PC-9 (cell line): Measurements from ENCODE around the gene EBP. TPM values are rescaled to one million over a fixed set of nuclear protein-coding genes. Genes with fewer than 3 reads are reported as not detected.

Source experiments
- BruUV-seq: library from RNA; stranded (reverse); fragments of 400-500 nt; replicated peaks from 2 replicates; lab custom pipeline; 2021; lab: Mats Ljungman, UMichigan
- CTCF ChIA-PET: fragments of 300-600 bp; sonication (Branson Sonifier 250); formaldehyde crosslinking; loops from one replicate; lab custom pipeline; 2022; ENCODE audit warnings: antibody characterized with exemption; lab: Charles Lee
- POLR2A ChIA-PET: fragments of 300-600 bp; sonication (Branson Sonifier 250); formaldehyde crosslinking; loops from one replicate; lab custom pipeline; 2022; ENCODE audit warnings: antibody characterized with exemption; ENCODE audit not compliant: unreplicated experiment; lab: Charles Lee
- DNase-seq, 2 experiments: peaks; one replicate each; pipeline versions ENCODE4 v3.0.0 to v3.0.0-alpha.2; 2015 to 2022; ENCODE audit warnings: mixed read lengths in 1 of 2
- H2AFZ ChIP-seq: fragments of 200-600 bp; sonication (generic); 2 replicates; pipeline ENCODE4 v1.8.1; 2017; ENCODE audit warnings: antibody characterized with exemption
- H3F3A ChIP-seq: fragments of 200-600 bp; sonication (generic); 2 replicates; pipeline ENCODE4 v1.8.1; 2017; ENCODE audit warnings: antibody characterized with exemption, mild to moderate bottlenecking, low read depth; ENCODE audit not compliant: insufficient read depth
- H3K27ac ChIP-seq: fragments of 200-600 bp; sonication (generic); 2 replicates; pipeline ENCODE4 v1.6.1; 2016; ENCODE audit warnings: mixed run types
- H3K27me3 ChIP-seq: fragments of 200-600 bp; sonication (generic); 2 replicates; pipeline ENCODE4 v1.6.1; 2016; ENCODE audit warnings: low read depth, mixed run types; ENCODE audit not compliant: insufficient read depth
- H3K36me3 ChIP-seq: fragments of 200-600 bp; sonication (generic); 2 replicates; pipeline ENCODE4 v1.6.1; 2016; ENCODE audit warnings: low read depth, mixed run types
- H3K4me1 ChIP-seq: fragments of 200-600 bp; sonication (generic); replicated peaks from 2 replicates; pipeline ENCODE4 v1.6.1; 2016; ENCODE audit warnings: mixed run types; ENCODE audit not compliant: insufficient read depth
- H3K4me2 ChIP-seq: fragments of 200-600 bp; sonication (generic); 2 replicates; pipeline ENCODE4 v1.6.1; 2017; ENCODE audit warnings: mixed run types
- H3K4me3 ChIP-seq: fragments of 200-600 bp; sonication (generic); 2 replicates; pipeline ENCODE4 v1.6.1; 2016; ENCODE audit warnings: mixed run types
- H3K79me2 ChIP-seq: fragments of 200-600 bp; sonication (generic); 2 replicates; pipeline ENCODE4 v1.6.1; 2017; ENCODE audit warnings: low read depth, mixed run types
- H3K9me2 ChIP-seq: fragments of 200-600 bp; sonication (generic); 2 replicates; pipeline ENCODE4 v1.8.1; 2017; ENCODE audit warnings: mild to moderate bottlenecking; ENCODE audit not compliant: insufficient read depth
- H3K9me3 ChIP-seq: fragments of 200-600 bp; sonication (generic); 2 replicates; pipeline ENCODE4 v1.8.1; 2016; ENCODE audit warnings: low read depth; ENCODE audit not compliant: insufficient read depth
- H4K20me1 ChIP-seq: fragments of 200-600 bp; sonication (generic); 2 replicates; pipeline ENCODE4 v1.8.1; 2017; ENCODE audit not compliant: insufficient read depth
- EZH2 ChIP-seq: fragments of 200-600 bp; sonication (generic); IDR thresholded peaks from 2 replicates; pipeline ENCODE4 v1.8.0; 2017; ENCODE audit warnings: antibody characterized with exemption, low read depth
- intact Hi-C: fragments of 100-400 bp; cut with micrococcal nuclease; formaldehyde crosslinking; loops from one replicate; pipeline ENCODE4 v1.10.0; 2022; ENCODE audit not compliant: unreplicated experiment
- total RNA-seq: library from RNA; stranded (reverse); gene quantifications from 2 replicates; pipeline ENCODE4 v1.2.3, GENCODE V29; 2021
- TF ChIP-seq, protein P1 (sequence below): fragments of 200-600 bp; sonication (generic); conservative IDR thresholded peaks from 2 replicates; pipeline ENCODE4 v1.6.1; 2017; ENCODE audit warnings: mixed run types, antibody characterized with exemption, mild to moderate bottlenecking, moderate library complexity

EBP gene
- total RNA-seq, 1 experiment from 2014 or later = 113 TPM

DNA sequence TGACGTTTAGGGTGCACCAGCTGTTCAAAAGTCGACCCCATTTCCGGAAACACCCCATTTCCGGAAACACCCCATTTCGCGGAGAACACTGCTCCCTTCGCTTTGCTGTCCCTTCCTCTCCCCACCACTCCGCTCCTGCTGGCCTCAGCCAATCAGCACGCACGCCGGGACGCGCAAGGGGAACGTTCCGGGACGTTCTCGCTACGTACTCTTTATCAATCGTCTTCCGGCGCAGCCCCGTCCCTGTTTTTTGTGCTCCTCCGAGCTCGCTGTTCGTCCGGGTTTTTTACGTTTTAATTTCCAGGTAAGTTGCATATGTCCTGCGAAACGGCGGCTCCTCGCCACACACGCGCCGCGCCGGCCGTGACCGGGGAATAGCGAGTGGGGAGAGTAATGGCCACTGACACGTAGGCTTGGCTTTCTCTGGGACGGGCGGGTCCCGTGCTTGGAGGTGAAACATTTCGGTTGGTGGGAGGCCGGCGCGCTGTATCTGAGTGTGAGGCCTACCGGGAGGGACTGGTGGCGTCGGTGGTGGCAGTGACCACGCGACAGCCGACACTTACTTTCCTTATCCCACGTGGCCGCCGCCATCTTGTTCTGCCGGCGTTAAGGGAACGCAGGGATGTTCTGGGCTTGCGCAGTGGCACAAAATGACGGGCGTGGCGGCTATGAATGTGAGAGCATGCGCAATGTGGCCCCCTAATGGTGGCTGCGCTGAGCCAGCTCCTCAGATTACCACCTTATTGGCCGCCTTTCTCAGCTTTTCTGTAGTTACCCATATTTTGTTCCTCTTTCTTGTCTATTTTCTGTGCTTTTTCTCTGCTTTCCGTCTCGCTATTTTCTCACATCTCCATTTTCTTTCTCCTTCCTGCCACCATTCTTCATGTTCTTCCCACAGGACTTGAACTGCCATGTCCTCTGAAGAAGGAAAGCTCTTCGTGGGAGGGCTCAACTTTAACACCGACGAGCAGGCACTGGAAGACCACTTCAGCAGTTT is 53.0 kb downstream of the EBP start, which contains the start of gene RBM3:
TSS of gene RBM3 (plus strand) at position 215 of the 997 bp plus-strand sequence. CDS start at position 912, 697 bp downstream.
- Histone ChIP-seq H3K9me3 (no peaks in the 10 kb centered on the region), H3F3A (peaks cover 20% of the 10 kb centered on the region; the same call in 1 of the 2 replicates), H3K79me2 (peaks cover 20% of the 10 kb centered on the region), H3K27ac (peak within 1 kb of the TSS; percentile 94), H3K4me2 (peak within 1 kb of the TSS; percentile 80), H3K36me3 (no peaks in the 10 kb centered on the region), H3K4me1 (no peaks in the 10 kb centered on the region), H3K27me3 (no peaks in the 10 kb centered on the region), H2AFZ (peak within 1 kb of the TSS; percentile 74; the same call in 1 of the 2 replicates), H4K20me1 (no peaks in the 10 kb centered on the region), H3K4me3 (peak within 1 kb of the TSS; percentile 66), H3K9me2 (no peaks in the 10 kb centered on the region)
- ChIA-PET POLR2A (interaction anchor here (0.6 to 0.7 kb wide), 2 partner anchors 84 to 580 kb away, joined by 3 read pairs; no protein-coding TSS in a partner anchor), CTCF (interaction anchor here (0.5 kb wide), 1 partner anchor 35 kb away, joined by 3 read pairs; the partner anchor contains the start of gene TBC1D25)
- intact Hi-C loops = no loop called here
- BruUV-seq = TSS peak; percentile 51
- peak; percentile 67 to 77 for DNase-seq
- no peak for TF ChIP-seq EZH2
- TF ChIP-seq, protein P1, sequence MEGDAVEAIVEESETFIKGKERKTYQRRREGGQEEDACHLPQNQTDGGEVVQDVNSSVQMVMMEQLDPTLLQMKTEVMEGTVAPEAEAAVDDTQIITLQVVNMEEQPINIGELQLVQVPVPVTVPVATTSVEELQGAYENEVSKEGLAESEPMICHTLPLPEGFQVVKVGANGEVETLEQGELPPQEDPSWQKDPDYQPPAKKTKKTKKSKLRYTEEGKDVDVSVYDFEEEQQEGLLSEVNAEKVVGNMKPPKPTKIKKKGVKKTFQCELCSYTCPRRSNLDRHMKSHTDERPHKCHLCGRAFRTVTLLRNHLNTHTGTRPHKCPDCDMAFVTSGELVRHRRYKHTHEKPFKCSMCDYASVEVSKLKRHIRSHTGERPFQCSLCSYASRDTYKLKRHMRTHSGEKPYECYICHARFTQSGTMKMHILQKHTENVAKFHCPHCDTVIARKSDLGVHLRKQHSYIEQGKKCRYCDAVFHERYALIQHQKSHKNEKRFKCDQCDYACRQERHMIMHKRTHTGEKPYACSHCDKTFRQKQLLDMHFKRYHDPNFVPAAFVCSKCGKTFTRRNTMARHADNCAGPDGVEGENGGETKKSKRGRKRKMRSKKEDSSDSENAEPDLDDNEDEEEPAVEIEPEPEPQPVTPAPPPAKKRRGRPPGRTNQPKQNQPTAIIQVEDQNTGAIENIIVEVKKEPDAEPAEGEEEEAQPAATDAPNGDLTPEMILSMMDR = no peak; the same call in 1 of the 2 replicates

DNA sequence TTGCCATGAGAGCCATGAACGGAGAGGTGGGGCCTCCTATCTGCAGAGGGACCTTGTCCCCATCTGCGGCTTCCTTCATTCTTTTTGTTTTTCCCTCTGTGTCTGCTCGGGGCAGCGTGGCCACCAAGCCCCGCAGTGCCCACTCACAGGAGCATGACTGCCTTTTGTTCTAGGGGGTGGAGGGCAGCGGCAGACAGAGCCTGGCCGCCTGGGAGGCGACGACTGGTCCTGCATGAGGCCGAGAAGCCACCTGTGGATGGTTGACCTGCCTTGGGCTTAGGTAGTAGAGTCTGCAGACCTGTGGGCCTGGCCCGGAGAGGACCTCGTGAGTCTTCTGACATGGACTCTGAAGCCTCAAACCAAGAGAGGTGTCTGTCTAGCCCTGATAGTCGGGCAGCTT is 54.0 kb downstream of the EBP start:
- H3K36me3 ChIP-seq = no peaks in the 10 kb centered on the region
- no peaks in the 10 kb centered on the region for H4K20me1 ChIP-seq
- H3K9me2 ChIP-seq = no peaks in the 10 kb centered on the region
- POLR2A ChIA-PET = no interaction called here
- peaks cover 20% of the 10 kb centered on the region for H3K79me2 ChIP-seq
- no peaks in the 10 kb centered on the region for H3K4me1 ChIP-seq
- no peak for TF ChIP-seq EZH2
- TF ChIP-seq, protein P1 = no peak
- no peak for DNase-seq
- peak overlapping the region; percentile 66 for H3K4me3 ChIP-seq
- H3K4me2 ChIP-seq = peak overlapping the region; percentile 80
- H3K27me3 ChIP-seq = no peaks in the 10 kb centered on the region
- intact Hi-C loops = no loop called here
- H3F3A ChIP-seq = peaks cover 20% of the 10 kb centered on the region; the same call in 1 of the 2 replicates
- no peak overlapping the region for H2AFZ ChIP-seq
- no peak overlapping the region for H3K27ac ChIP-seq
- CTCF ChIA-PET = interaction anchor here (0.5 kb wide), 1 partner anchor 36 kb away, joined by 3 read pairs; the partner anchor contains the start of gene TBC1D25
- BruUV-seq = no TSS peak
- no peaks in the 10 kb centered on the region for H3K9me3 ChIP-seq

DNA sequence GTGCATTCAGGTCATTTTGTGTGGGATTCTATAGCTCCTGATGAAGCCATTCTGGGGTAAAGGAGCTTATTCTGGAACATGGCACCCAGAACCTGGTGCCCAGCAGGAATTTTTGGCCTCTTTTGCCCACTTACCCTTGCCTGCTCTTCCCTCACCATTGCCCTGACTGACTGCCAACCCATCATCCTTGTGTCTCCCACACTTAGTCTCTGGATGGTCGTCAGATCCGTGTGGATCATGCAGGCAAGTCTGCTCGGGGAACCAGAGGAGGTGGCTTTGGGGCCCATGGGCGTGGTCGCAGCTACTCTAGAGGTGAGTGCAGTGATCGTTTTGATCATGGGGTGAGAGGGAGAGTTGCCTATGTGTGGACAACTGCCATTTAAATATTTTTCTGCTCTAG is 54.5 kb downstream of the EBP start:
- TF ChIP-seq EZH2 = no peak
- TF ChIP-seq, protein P1 = no peak
- no TSS peak for BruUV-seq
- DNase-seq = no peak
- Histone ChIP-seq H3K27ac (no peak overlapping the region), H3K36me3 (no peaks in the 10 kb centered on the region), H2AFZ (no peak overlapping the region), H3F3A (peaks cover 20% of the 10 kb centered on the region; the same call in 1 of the 2 replicates), H3K79me2 (peaks cover 20% of the 10 kb centered on the region), H3K9me3 (no peaks in the 10 kb centered on the region), H3K4me3 (peak overlapping the region; percentile 66; the same call in 1 of the 2 replicates), H3K27me3 (no peaks in the 10 kb centered on the region), H3K4me1 (no peaks in the 10 kb centered on the region), H3K9me2 (no peaks in the 10 kb centered on the region), H3K4me2 (peak overlapping the region; percentile 80), H4K20me1 (no peaks in the 10 kb centered on the region)
- POLR2A ChIA-PET = no interaction called here
- intact Hi-C loops = no loop called here
- CTCF ChIA-PET = no interaction called here

Other genes with a start within 250 kb of the EBP start
- not detected in 2 replicates for gene SSX3, start 165.1 kb upstream of the EBP start, total RNA-seq
- not detected in 2 replicates for gene SSX4, start 138.3 kb upstream of the EBP start, total RNA-seq
- gene SSX4B, start 109.8 kb upstream of the EBP start, total RNA-seq = not detected in 2 replicates
- 0.46 and 1.5 TPM in 2 replicates for gene SLC38A5, start 51.5 kb upstream of the EBP start, total RNA-seq
- gene FTSJ1, start 45.6 kb upstream of the EBP start, total RNA-seq = 35.7 and 44.0 TPM in 2 replicates
- gene PORCN, start 12.8 kb upstream of the EBP start, total RNA-seq = 11.9 and 14.1 TPM in 2 replicates
- gene TBC1D25, start 17.9 kb downstream of the EBP start, total RNA-seq = 7.4 and 9.0 TPM in 2 replicates
- gene RBM3, start 52.7 kb downstream of the EBP start, total RNA-seq = 120 and 134 TPM in 2 replicates
- 28.6 and 43.9 TPM in 2 replicates for gene WDR13, start 75.7 kb downstream of the EBP start, total RNA-seq
- 0.22 TPM in 1 of 2 replicates, not detected in the other for gene WAS, start 162.0 kb downstream of the EBP start, total RNA-seq
- gene SUV39H1, start 174.9 kb downstream of the EBP start, total RNA-seq = 10.5 and 11.7 TPM in 2 replicates
- gene GLOD5, start 239.9 kb downstream of the EBP start, total RNA-seq = not detected in 2 replicates